ENCODE results near the gene HCAR2.
"Not testable (repeated sequence)": the region's sequence is repeated elsewhere in the genome, so short reads cannot be mapped to it uniquely, and the experiment has no call there.

HCAR2 gene

DNA sequence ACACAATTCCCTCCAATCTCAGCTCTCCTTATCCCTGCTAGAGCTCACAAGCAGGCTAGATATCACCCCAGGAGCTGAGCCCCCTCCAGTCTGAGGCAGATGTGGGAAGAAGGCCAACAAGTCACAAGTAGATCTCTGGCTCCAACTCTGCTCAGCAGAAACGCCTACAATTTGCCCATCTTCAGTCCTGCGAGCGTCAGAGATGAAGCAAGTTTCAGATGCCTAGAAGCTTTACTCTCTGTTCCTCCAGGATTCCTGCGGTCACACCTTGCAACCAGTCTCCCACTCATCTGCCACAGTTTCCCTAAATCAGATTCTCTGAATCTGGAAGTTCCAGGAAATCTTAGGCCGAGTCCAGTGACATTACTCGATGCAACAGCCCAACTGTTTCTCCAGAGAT is 12.1 kb upstream of the HCAR2 start:
- not testable (repeated sequence) for DNase-seq

DNA sequence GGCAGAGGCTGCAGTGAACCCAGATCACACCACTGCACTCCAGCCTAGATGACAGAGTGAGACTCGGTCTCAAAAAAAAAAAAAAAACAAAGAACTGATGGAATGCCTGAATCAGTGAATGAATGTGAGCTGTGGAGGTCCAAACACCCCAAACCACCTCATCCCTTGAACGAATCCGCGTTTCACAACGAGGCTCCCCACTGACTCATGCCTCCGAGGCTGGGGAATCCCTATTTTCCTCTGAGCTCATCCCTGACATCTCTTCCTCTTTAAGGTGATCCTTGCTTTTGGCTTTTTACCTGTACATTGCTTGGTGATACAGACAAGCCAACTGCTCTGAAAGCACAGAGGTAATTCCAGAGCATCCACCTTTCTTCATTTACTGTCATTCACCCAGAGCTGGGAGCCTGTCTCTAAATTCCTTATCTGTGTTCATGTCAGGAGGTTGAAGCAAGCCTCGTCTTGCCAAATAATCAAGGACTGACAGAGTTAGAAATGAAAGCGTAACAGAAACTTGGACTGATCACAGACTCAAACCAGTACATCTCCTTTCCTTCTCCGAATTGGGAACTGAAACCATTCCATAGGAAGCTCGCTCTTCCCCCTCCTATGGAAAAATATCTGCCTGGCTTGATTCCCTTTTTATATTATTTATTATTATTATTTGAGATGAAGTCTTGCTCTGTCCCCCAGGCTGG is 10.5 kb upstream of the HCAR2 start:
- DNase-seq = not testable (repeated sequence)

DNA sequence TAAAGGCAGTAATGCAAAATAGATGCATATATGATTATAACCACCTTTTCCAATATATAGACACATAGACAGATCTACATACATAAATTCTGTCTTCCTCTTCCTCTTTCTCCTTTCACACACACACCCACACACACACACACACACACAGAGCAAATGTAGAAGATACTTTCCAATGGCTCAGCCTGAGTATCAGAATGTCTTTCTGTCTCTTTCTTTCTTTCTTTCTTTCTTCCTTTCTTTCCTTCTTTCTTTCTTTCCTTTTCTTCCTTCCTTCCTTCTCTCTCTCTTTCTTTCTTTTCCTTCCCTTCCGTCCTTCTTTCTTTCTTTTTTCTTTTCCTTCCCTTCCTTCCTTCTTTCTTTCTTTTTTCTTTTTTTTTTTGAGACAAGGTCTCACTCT is 8.1 kb upstream of the HCAR2 start:
- not testable (repeated sequence) for DNase-seq

DNA sequence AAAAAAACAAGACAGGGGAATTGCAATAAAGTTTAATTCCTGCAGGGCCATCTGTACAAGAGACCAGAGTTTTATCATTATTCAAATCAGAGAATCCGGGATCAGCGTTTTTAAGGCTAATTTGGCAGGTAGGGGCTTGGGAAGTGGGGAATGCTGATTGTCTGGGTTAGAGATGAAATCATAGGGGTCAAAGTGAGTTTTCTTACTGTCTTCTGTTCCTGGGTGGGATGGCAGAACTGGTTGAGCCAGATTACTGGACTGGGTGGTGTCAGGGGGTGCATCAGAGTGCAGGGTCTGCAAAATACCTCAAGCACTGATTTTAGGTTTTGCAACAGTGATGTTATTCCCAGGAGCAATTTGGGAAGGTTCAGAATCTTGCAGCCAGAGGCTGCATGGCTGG is 7.2 kb upstream of the HCAR2 start:
- DNase-seq = not testable (repeated sequence)

DNA sequence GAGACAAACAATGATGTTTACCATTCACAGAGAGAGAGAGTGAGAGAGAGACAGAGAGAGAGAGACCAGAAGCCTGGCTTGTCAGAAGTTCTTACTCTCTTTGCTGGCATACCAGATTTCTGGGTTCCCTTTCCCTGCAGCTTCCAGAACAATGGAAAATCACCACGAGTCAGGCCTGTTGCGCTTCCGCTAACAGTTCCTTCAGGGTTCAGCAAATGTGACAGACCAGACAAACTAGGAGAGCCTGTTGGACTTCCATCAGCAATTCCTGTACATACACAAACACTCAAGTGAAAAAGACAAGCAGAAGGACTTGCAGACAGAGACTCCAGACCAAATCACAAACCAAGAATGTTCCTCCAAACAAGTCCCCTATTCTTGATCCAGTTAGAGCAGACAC is 6.1 kb upstream of the HCAR2 start:
- DNase-seq = not testable (repeated sequence)

DNA sequence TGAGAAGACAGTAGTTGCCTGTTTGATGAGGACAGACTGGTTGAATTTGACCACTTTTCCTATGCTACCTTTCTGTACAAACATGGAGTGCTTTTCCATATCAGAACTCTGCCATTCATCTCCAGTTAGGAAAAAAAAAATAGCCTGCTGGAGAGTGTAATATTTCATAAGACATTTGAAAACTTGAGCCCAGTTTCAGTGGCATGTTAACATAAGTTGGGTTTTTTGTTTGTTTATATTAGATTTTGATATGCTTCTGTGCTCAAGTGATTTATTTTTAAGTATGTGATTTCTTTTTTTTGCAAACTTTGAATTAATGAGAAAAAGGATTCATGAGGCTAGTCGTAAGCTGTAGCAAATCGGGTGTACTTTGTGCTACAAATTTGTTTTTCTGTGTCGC is 684 bp upstream of the HCAR2 start:
- not testable (repeated sequence) for DNase-seq

DNA sequence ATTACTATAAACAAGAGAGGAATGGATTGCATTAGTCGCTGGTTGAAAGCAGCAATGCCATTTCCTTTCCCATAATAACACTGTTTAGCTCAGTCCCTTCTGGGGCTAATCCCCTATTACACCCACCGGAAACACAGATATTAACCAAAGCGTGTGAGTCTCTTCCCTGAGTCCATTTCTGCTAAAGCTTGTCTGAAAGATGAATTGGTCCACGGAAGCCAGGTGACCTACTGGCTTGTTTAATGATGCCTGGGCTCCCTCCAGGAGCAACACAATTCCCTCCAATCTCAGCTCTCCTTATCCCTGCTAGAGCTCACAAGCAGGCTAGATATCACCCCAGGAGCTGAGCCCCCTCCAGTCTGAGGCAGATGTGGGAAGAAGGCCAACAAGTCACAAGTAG is 1.7 kb downstream of the HCAR2 start:
- not testable (repeated sequence) for DNase-seq

DNA sequence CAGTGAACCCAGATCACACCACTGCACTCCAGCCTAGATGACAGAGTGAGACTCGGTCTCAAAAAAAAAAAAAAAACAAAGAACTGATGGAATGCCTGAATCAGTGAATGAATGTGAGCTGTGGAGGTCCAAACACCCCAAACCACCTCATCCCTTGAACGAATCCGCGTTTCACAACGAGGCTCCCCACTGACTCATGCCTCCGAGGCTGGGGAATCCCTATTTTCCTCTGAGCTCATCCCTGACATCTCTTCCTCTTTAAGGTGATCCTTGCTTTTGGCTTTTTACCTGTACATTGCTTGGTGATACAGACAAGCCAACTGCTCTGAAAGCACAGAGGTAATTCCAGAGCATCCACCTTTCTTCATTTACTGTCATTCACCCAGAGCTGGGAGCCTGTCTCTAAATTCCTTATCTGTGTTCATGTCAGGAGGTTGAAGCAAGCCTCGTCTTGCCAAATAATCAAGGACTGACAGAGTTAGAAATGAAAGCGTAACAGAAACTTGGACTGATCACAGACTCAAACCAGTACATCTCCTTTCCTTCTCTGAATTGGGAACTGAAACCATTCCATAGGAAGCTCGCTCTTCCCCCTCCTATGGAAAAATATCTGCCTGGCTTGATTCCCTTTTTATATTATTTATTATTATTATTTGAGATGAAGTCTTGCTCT is 3.0 kb downstream of the HCAR2 start:
- not testable (repeated sequence) for DNase-seq

DNA sequence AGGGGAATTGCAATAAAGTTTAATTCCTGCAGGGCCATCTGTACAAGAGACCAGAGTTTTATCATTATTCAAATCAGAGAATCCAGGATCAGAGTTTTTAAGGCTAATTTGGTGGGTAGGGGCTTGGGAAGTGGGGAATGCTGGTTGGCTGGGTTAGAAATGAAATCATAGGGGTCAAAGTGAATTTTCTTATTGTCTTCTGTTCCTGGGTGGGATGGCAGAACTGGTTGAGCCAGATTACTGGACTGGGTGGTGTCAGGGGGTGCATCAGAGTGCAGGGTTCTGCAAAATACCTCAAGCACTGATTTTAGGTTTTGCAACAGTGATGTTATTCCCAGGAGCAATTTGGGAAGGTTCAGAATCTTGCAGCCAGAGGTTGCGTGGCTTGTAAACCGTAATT is 6.2 kb downstream of the HCAR2 start:
- not testable (repeated sequence) for DNase-seq

DNA sequence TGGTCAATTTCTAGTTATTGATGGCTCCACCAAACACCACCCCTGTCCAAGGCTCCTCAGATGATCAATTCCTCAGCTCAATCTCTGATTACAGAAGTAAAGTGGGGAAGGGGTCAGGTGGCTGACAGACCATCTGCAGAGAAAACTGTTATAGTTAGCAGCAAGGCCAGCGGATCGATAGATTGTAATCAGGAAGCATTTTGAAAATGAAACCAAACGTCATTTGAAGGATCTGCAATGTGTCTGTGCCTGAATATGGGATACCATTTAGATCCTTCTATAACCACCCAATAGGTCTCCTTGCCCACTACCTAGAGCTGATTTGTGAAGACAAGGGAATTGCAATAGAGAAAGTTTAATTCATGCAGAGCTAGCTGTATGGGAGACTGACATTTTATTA is 11.6 kb downstream of the HCAR2 start:
- no peak for DNase-seq

DNA sequence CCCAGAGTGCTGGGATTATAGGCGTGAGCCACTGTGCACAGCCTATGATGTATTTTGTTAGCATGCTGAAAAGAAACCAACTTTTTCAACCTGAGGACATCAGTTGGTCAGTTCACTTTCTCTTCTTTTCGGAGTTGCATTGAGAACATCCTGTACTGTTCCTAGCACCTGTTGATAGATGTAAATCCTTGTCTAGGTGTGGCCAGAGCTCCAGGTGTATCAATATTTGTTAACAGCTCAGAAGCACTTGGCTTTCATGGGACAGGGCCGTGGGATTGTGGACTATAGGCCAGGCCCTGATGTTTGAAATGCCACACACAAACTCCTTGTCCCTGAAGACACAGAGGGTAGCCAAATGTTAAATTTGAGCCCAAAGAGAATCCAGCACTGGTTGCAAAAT is 14.9 kb downstream of the HCAR2 start:
- no peak for DNase-seq

DNA sequence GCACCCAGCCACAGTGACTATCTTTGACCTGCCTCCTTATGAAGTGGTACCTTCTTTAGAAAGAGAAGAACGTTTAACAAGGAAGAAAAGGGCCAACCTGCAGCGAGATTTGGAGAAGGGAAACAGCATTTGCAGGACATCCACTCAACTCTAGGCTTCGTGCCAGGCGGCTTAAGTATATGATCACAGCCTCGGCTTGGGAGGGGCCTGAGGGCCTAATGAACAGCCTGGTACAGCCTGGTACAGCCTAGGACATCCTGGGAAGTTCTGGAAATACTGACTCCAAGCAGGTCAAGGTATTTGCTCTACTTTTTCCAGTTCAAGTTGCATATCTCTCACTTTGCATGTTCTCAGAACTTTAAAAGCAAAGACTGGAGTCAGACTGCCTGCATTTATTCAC is 16.1 kb downstream of the HCAR2 start:
- peak; percentile 8 for DNase-seq

DNA sequence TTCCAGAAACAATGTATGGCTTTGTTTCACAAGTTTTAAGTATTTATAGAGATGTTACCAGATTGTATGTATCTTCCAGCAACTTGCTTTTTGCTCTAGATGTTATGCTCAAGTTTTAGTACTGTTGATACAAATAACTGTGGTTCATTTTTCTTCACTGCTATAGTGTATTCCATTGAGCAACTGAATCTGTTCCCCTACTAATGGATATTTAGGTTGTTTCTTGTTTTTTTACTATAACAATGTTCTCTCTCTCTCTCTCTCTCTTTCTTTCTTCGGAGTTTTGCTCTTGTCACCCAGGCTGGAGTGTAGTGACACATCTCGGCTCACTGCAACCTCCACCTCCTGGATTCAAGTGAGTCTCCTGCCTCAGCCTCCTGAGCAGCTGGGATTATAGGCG is 16.6 kb downstream of the HCAR2 start:
- no peak for DNase-seq

DNA sequence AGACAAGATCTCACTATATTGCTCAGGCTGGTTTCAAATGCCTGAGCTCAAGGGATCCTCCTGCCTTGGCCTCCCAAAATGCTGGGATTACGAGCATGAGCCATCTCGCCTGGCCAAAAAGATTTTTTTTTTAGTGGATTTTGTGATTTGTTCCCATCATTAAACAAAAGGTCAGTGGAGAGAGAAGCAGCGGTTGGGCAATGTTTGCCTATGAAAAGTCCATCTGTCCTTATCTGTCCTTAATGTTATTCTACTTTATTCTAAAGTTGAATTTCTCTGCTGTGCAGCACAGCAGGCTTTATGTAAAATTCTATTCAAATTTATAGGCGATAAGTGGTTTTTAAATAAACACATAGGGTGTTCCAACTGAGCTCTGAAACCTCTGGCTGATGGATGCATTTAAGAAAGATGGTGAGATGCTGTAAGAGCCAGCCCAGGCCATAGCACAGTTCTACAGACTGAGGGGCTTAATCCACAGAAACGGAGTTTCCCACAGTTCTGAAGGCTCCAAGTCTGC is 18.8 kb downstream of the HCAR2 start:
- DNase-seq = no peak

DNA sequence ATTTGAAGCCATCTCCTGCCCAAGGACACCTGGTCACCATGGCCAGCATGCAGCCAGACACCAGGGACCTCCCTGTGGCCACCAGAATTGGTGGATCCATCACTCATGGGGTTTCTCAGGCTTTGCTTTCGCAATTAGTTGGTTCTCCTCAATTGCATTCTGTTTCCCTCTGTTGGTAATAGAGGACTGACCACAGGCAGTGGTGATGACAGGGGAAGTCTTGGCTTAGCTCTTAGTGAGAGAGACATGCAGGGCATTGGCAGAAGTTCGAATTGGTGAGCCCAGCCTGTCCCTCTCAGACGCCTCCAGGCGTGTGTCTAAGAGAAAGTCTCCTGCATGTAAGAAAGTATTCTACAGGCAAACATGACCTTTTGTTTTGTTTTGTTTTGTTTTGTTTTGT is 21.3 kb downstream of the HCAR2 start:
- peak; percentile 43 for DNase-seq

DNA sequence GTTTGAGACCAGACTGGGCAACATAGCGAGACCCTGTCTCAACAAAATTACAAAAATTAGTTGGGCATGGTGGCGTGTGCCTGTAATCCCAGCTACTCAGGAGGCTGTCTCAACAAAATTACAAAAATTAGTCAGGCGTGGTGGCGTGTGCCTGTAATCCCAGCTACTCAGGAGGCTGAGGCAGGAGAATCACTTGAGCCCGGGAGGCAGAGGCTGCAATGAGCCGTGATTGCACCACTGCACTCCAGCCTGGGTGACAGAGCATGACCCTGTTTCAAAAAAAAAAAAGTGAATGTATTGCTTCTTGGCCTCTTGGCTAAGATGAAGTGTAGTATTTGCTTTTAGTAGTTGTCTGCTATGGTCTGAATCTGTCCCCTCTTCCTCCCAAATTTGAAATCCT is 22.2 kb downstream of the HCAR2 start:
- DNase-seq = not testable (repeated sequence)

DNA sequence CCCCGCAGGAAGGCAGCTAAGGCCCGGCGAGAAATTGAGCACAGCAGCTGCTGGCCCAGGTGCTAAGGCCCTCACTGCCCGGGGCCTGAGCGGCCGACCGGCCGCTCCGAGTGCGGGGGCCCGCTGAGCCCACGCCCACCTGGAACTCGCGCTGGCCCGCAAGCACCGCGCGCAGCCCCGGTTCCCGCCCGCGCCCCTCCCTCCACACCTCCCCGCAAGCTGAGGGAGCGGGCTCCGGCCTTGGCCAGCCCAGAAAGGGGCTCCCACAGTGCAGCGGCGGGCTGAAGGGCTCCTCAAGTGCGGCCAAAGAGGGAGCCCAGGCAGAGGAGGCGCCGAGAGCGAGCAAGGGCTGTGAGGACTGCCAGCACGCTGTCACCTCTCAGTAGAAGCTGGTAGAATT is 26.4 kb downstream of the HCAR2 start:
- not testable (repeated sequence) for DNase-seq

DNA sequence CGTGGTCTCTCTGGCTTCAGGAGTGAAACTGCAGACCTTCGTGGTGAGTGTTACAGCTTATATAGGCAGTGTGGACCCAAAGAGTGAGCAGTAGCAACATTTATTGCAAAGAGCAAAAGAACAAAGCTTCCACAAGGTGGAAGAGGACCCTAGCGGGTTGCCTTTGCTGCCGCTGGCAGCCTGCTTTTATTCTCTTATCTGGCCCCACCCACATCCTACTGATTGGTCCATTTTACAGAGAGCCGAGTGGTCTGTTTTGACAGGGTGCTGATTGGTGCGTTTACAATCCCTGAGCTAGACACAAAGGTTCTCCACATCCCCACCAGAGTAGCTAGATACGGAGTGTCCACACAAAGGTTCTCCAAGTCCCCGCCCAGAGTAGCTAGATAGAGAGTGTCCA is 27.1 kb downstream of the HCAR2 start:
- DNase-seq = not testable (repeated sequence)

DNA sequence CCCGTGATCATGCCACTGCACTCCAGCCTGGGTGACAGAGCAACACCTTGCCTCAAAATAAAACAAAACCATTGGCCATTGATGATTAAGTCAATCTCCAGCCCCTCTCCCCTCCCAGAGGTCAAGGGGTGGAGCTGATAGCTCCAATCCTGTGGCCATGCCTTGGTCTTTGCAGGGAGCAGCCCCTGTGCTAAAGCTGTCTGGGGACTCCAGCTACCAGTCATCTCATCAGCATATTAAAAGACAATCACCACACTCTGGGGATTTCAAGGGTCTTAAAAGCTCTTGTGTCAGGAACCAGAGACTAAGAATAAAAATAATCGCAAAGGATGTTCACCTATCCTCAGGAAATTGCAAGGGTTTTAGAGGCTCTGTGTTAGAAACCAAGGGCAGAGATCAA is 30.6 kb downstream of the HCAR2 start:
- no peak for DNase-seq

DNA sequence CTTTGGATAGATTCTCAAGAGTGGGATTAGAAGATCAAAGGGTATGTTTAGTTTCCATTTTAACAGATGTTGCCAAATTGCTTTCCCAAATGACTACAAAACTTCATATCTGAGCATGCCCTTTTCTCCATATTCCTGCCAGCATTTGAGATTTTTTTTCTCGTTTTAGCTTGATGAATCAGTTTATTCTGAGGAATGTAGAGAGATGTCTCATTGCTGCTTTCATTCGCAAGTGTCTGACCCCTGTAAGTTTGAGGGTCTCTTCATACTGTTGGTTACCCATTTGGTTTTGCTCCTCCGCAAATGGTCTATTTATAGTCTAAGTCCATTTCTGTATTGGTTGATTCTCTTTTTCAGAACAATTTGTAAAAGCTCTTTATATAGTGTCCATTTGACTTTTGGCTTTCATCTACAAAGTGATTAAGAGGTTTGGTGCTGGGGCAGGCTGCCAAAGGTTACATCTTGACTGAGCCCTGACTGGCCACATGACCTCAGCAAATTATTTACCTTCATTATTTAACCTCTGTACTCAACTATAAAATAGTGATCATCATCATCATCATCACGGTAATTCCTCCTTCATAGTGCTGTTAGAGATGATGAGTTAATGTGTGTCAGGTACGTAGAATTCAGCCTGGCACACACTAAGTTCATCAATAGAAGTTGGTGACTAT is 33.6 kb downstream of the HCAR2 start:
- peak; percentile 42 for DNase-seq

DNA sequence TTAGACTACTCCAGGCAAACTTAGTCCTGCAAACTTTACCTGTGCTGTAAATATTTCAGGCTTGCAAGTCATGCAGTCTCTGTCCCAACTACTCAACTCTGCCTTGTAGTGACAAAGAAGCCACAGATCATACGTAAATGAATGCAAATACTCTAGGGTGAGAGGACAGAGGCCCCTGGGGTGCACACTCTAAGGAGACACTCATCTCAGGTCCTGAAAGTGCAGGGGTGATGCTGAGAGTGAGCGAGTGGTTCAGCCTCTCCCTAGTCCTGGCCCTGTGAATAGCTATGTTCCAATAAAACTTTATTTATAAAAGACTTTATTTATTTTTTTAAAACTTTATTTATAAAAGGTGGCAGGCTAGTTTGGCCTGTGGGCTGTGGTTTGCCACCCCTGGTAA is 34.9 kb downstream of the HCAR2 start:
- DNase-seq = no peak

DNA sequence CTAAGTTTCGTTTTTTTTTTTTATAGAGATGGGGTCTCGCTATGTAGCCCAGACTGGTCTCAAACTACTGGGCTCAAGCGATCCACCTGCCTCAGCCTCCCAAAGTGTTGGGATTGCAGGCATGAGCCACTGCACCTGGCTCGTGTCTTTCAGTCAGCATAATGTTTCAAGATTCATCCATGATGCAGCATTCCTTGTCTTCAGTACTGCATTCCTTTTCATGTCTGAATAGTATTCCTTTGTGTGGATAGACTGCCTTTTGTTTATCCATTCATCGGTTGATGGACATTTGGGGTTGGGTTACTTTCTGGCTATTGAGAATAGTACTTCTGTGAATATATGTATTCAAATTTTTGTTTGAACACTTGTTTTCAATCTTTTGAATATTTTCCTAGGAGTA is 37.4 kb downstream of the HCAR2 start:
- no peak for DNase-seq

DNA sequence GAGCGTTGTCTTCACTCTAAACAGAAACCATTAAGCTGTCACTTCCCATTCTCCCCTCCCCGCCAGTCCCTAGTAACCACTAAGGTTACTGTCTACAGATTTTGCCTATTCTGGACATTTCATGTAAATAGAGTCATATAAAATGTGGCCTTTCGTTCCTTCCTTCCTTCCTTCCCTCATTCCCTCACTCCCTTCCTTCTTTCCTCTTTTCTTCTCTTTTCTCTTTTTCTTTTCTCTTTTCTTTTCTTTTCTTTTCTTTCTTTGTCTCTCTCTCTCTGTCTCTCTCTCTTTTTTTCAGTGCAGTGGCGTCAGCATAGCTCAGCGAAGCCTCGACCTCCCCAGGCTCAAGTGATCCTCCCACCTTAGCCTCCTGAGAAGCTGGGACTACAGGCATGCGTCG is 37.8 kb downstream of the HCAR2 start:
- no peak for DNase-seq

DNA sequence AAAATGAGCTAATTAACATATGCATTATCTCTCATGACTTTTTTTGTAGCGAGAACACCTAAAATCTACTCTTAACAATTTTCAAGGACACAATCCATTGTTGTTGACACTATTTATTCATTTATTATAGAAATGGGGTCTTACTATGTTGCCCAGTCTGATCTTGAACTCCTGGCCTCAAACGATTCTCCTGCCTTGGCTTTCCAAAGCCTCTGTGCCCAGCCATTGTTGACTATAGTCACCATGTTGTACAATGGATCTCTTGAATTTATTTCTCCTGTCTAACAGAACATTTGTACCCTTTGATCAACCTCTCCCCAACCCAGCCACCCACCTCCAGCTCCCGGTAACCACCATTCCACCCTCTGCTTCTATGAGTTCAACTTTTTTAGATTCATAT is 41.2 kb downstream of the HCAR2 start:
- DNase-seq = no peak
